Gastroesophageal sphincter (tissue), 4 donors: Measurements from ENCODE around the gene ATP5PF. TPM values are rescaled to one million over a fixed set of nuclear protein-coding genes. Genes with fewer than 3 reads are reported as not detected.

ENCODE experiments used
- total RNA-seq, 4 donors: library from RNA; depleted of rRNA; stranded (reverse); fragments of >200 nt; gene quantifications; one replicate each; pipeline ENCODE4 v1.1.0, GENCODE V29; 2016

ATP5PF gene
- total RNA-seq, 4 donors from 2014 or later = 108 to 158 (median 130) TPM

Other genes with a start within 250 kb of the ATP5PF start
- 10 to 100 TPM; 17.0 to 37.4 (median 25.4) TPM for gene MRPL39, start 127.4 kb downstream of the ATP5PF start, total RNA-seq
- 10 to 100 TPM; 24.9 to 59.5 (median 38.2) TPM for gene JAM2, start 95.6 kb downstream of the ATP5PF start, total RNA-seq
- gene GABPA, start 68 bp upstream of the ATP5PF start, total RNA-seq = 10 to 100 TPM; 17.0 to 30.0 (median 24.2) TPM